Activated naive CD8-positive, alpha-beta T cell treated with anti-CD3 and anti-CD28 coated beads, Interleukin-2, amount 10 ng/mL, durations not matched to agents 7 days and 5 days (primary cell): ENCODE data around the gene KPNA6. TPM values are rescaled to one million over a fixed set of nuclear protein-coding genes. Genes with fewer than 3 reads are reported as not detected.
A peak's percentile ranks its signal among the peaks of the same experiment; 100 is the strongest.
"Not testable (repeated sequence)": the region's sequence is repeated elsewhere in the genome, so short reads cannot be mapped to it uniquely, and the experiment has no call there.

Source experiments
- ATAC-seq: fragments of 150-1000 bp; cut with Tn5 transposase; one replicate; pipeline ENCODE4 v1.10.0; 2021; ENCODE audit warnings: low read depth, moderate library complexity
- POLR2A ChIA-PET: fragments of 350-600 bp; sonication (Branson Sonifier 250); formaldehyde crosslinking; loops from one replicate; lab custom pipeline; 2021; ENCODE audit warnings: antibody characterized with exemption; lab: Charles Lee
- DNase-seq: peaks from one replicate; pipeline ENCODE4 v3.0.0; 2021
- H3K27ac Mint-ChIP-seq: one replicate; pipeline ENCODE4 v1.8.0; 2022; ENCODE audit warnings: mild to moderate bottlenecking, mixed read lengths
- H3K27me3 Mint-ChIP-seq: one replicate; pipeline ENCODE4 v1.8.0; 2022; ENCODE audit warnings: mild to moderate bottlenecking, moderate library complexity, mixed read lengths
- H3K36me3 Mint-ChIP-seq: one replicate; pipeline ENCODE4 v1.8.0; 2021; ENCODE audit warnings: mild to moderate bottlenecking, mixed read lengths
- H3K4me1 Mint-ChIP-seq: one replicate; pipeline ENCODE4 v1.8.0; 2021; ENCODE audit warnings: mixed read lengths
- H3K4me3 Mint-ChIP-seq: one replicate; pipeline ENCODE4 v1.8.0; 2022; ENCODE audit warnings: mild to moderate bottlenecking, moderate library complexity, mixed read lengths
- H3K9me3 Mint-ChIP-seq: one replicate; pipeline ENCODE4 v1.8.0; 2021; ENCODE audit warnings: mixed read lengths
- total RNA-seq, 2 experiments: library from RNA; stranded (reverse); gene quantifications; one replicate each; pipeline ENCODE4 v1.2.3, GENCODE V29; 2021

KPNA6 gene
- total RNA-seq, result 10 to 100 TPM; 63.8 to 69.8 TPM

DNA sequence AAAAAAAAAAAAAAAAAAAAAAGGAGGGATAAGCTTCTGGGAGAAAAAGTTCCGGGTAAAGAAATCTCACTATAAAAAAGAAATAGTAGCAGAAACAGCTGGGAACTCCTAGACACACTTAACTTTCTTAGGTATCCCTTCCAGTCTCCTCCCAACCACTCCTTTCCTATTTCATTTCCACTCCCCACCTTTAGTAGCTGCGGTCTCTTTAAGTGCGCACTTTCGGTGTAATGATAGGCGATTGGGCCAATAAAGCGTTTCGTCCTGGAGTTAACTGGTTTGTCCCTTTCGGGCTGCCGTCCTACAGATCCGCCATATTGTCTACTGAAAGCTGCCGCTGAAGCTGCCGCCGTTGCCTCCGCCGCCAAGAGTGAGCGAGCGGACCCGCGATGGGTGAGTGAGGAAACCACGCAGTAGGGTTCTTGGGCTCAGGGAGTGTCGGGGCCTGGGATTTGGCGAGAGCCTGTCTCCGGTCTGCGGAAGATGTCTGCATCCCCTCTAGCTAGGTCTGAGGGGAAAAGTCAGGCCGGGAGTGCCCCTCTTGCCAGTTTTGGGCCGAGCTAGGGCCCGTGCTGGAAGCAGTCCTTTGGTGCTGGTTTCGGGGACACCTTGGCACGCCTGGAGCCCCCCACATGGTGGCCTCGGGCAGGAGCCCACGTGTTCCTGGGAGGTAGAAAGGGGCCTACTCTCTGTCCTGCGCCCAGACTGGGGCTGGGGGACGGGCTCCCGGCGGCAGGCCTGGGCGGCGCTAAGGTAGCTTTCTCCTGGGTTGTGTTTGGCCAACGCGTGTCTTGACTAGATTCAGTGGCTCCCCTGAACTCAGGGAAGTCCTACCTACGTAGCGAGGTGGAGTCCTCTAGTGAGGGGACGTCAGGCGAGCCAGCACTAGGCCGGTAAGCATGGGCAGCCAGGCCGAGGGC lies at the start of gene KPNA6:
KPNA6 (plus strand) TSS at position 315 of the 920 bp plus-strand sequence; CDS start at position 390, 75 bp downstream.
- Mint-ChIP-seq H3K27ac (peak within 1 kb of the TSS; percentile 98), H3K9me3 (no peaks in the 10 kb centered on the region), H3K36me3 (peaks cover 6% of the 10 kb centered on the region), H3K27me3 (no peaks in the 10 kb centered on the region), H3K4me3 (peak within 1 kb of the TSS; percentile 99), H3K4me1 (peaks cover 34% of the 10 kb centered on the region)
- POLR2A ChIA-PET, result interaction anchor here (0.6 to 3.3 kb wide), 21 partner anchors 9 to 543 kb away, joined by 3 to 36 read pairs (median 5); partner anchors contain the start of genes BSDC1, CCDC28B, IQCC and KHDRBS1
- DNase-seq, result peak; percentile 89
- peak; percentile 77 for ATAC-seq

DNA sequence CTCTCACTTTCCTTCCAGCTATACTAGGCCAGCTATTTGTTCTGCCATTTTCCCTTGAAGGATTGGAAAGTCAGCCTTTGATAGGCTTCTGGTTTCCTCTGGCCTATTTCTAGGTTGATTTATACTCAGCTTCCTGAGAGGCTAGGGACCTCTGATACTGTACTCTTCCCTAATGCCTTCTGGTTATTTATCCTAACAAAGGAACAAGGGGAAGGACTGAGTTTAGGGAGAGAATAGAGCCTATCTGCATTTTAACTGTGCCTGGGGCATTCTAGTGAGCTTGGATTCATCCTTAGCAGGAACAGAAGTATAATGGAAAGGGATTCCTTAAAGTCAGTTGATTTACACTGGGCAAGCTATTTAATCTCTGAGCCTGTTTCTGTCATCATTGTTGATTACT lies 46.9 kb upstream of the KPNA6 start:
- H3K27ac Mint-ChIP-seq, result no peak overlapping the region
- POLR2A ChIA-PET, result no interaction called here

DNA sequence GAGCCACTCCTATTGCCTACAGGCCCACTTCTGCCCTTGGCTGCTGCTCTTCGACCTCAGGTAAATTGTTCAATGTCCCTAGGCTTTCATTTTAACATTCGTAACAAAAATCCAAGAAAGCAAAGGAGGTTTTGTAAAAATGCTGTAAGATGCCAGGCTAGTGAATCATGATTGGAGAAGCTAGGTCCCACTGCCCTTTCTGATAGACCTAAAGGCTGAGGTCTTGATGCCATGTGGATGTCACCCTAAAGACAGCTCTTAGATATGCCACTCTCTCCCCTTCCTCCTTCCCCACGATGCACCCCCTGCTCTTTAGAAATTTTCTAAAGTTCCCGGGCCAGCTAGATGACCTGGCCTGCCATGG lies 45.0 kb upstream of the KPNA6 start:
- H3K9me3 Mint-ChIP-seq, result no peaks in the 10 kb centered on the region
- peaks cover 12% of the 10 kb centered on the region for H3K36me3 Mint-ChIP-seq
- peaks cover 18% of the 10 kb centered on the region for H3K4me1 Mint-ChIP-seq
- POLR2A ChIA-PET, result interaction anchor here (1.4 to 1.6 kb wide), 2 partner anchors 10 to 47 kb away, joined by 4 to 6 read pairs; partner anchors contain the start of gene TMEM39B
- peak overlapping the region; percentile 19 for H3K27ac Mint-ChIP-seq
- no peak overlapping the region for H3K4me3 Mint-ChIP-seq
- ATAC-seq (no peak), DNase-seq (no peak)
- H3K27me3 Mint-ChIP-seq, result no peaks in the 10 kb centered on the region

More for the DNA sequence above, 46.9 kb upstream of the KPNA6 start:
- Mint-ChIP-seq H3K27me3 (no peaks in the 10 kb centered on the region), H3K36me3 (peaks cover 21% of the 10 kb centered on the region), H3K4me1 (peaks cover 8% of the 10 kb centered on the region), H3K4me3 (no peak overlapping the region), H3K9me3 (no peaks in the 10 kb centered on the region)
- no peak for ATAC-seq
- DNase-seq, result no peak

DNA sequence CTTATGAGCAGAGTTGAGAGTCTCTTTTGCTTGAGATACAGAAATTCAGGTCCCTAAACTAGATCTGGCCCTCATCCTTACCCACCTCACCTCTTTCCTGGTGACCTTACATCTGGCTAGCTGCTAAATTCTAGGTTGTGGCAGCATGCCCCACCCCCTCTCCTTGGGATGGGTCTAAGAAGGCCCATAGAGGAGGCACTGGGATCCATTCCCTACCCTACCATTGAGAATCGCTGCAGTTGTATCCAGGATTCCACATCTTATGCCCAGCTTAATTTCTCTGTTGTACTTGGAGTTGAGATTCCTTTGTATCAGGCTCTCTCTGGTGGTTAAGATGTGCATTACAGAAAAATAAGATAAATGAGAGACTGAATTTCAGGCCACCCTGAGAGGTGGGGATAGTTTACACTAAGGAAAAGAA lies 44.6 kb upstream of the KPNA6 start:
- Mint-ChIP-seq H3K27me3 (no peaks in the 10 kb centered on the region), H3K4me3 (no peak overlapping the region), H3K4me1 (peaks cover 18% of the 10 kb centered on the region), H3K9me3 (no peaks in the 10 kb centered on the region), H3K36me3 (peaks cover 10% of the 10 kb centered on the region), H3K27ac (peak overlapping the region; percentile 7)
- ATAC-seq (peak; percentile 20), DNase-seq (no peak)
- POLR2A ChIA-PET, result interaction anchor here (1.4 to 1.6 kb wide), 2 partner anchors 10 to 48 kb away, joined by 4 to 6 read pairs; partner anchors contain the start of gene TMEM39B

DNA sequence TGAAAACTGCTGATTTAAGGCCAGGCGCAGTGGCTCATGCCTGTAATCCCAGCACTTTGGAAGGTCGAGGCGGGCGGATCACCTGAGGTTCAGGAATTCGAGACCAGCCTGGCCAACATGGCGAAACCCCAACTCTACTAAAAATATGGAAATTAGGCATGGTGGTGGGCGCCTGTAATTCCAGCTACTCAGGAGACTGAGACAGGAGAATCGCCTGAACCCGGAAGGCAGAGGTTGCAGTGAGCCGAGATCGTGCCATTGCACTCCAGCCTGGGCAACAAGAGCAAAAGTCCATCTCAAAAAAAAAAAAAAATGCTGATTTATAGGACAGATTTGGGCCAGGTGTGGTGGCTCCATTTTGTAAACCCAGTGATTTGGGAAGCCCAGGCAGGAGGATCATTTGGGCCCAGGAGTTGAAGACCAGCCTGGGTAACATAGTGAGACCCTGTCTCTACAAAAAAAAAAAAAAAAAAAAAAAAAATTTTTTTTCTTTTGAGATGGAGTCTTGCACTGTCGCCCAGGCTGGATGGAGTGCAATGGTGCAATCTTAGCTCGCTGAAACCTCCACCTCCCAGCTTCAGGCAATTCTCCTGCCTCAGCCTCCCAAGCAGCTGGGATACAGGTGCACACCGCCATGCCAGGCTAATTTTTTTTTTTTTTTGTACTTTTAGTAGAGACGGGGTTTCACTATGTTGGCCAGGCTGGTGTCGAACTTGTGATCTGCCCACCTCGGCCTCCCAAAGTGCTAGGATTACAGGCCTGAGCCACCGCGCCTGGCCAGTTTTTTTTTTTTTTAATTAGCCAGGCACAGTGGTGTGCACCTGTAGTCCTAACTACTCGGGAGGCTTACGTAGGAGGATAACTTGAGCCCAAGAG lies 42.0 kb upstream of the KPNA6 start:
- Mint-ChIP-seq H3K4me3 (peak overlapping the region; percentile 44), H3K4me1 (peaks cover 25% of the 10 kb centered on the region), H3K27ac (peak overlapping the region; percentile 61)
- not testable (repeated sequence) for H3K27me3 Mint-ChIP-seq, H3K36me3 Mint-ChIP-seq, ATAC-seq, H3K9me3 Mint-ChIP-seq, DNase-seq
- POLR2A ChIA-PET, result interaction anchor here (0.5 to 1.7 kb wide), 6 partner anchors 24 to 303 kb away, joined by 3 to 5 read pairs (median 4); partner anchors contain the start of gene KHDRBS1

DNA sequence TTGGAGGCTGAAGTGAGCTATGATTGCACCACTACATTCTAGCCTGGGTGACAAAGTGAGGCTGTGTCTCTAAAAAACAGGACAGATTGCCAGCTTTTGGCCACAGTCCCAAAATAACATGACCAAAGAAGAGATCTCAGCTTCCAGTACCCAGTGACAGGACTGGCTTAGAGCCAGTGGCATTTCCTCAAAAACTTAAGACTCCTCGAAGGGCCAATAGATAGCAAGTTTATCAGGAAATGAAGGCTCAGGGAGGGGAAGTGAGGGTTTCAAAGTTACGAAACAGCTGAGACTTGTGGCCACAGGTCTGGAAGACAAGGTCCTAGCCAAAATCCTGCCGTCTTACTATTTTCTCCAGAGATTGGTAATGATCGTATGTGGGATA lies 41.4 kb upstream of the KPNA6 start:
- ATAC-seq (peak; percentile 66), DNase-seq (no peak)
- Mint-ChIP-seq H3K4me1 (peaks cover 25% of the 10 kb centered on the region), H3K4me3 (peak overlapping the region; percentile 48), H3K9me3 (no peaks in the 10 kb centered on the region), H3K27me3 (peaks cover 10% of the 10 kb centered on the region), H3K27ac (peak overlapping the region; percentile 22), H3K36me3 (peaks cover 2% of the 10 kb centered on the region)
- POLR2A ChIA-PET, result interaction anchor here (0.5 to 1.7 kb wide), 4 partner anchors 27 to 304 kb away, joined by 3 to 5 read pairs (median 4); no protein-coding TSS in a partner anchor

DNA sequence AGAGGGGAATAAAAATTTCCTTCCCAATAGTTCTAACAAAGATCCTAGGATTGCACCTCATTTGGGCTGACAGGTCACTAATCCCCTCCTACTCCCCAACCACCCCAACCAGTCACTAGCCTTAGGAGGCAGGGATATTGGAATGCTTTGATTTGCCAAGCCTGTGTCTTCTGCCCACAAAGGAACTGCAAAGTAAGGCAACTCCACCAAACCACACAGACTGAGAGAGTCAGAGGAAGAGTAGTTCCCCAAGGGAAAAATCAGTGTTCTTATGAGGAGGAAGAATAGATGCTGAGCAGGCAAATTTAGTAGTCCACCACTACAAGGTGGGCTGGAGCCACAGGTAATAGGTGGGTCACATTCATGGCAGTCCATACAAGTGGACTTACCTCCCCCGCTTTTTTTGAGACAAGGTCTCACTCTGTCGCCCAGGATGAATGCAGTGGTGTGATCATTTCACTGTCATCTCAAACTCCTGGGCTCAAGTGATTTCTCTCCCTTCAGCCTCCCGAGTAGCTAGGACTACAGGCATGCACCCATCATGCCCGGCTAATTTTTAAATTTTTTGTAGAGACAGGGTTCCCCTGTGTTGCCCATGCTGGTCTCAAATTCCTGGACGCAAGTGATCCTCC lies 38.8 kb upstream of the KPNA6 start:
- no peak overlapping the region for H3K27ac Mint-ChIP-seq
- no peaks in the 10 kb centered on the region for H3K9me3 Mint-ChIP-seq
- DNase-seq (no peak), ATAC-seq (no peak)
- peaks cover 39% of the 10 kb centered on the region for H3K4me1 Mint-ChIP-seq
- POLR2A ChIA-PET, result no interaction called here
- H3K4me3 Mint-ChIP-seq, result no peak overlapping the region
- H3K27me3 Mint-ChIP-seq, result peaks cover 10% of the 10 kb centered on the region
- H3K36me3 Mint-ChIP-seq, result peaks cover 2% of the 10 kb centered on the region

DNA sequence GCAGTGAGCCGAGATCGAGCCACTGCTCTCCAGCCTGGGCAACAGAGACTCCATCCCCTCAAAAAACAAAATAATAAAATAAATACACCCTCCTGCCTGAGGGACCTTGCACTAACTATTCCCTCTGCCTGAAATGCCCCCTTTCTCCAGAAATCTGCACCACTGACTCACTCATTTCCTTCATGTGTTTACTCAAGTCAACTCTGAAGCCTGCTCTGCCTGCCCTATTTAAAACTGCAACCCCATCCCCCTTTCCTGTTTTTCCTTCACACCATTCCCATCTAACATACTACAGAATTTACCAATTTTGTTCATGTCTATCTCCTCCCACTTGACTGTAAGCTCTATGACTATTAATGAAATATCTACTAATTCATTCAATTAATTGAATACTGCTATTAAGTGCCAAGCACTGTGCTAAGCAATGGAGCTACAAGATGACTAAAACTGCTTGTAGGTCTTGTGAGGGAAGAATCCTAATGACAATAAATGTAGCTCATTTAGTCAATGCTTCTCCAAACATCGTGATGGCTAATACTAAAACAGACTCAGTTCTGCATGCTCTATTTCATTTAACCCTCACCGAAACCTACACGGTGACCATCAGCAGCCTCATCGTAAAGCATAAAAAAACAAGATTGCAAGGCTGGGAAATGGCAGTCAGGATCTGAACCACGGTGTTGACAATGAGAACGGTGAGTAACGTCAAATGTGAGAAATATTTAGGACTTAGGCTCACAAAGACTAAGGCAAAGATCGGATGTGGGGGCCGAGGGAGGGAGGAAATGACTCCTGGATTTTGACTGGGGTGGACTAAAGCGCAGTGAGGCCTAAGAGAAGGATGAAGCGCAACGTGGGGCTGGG lies 35.9 kb upstream of the KPNA6 start:
- H3K4me1 Mint-ChIP-seq, result peaks cover 35% of the 10 kb centered on the region
- POLR2A ChIA-PET, result interaction anchor here (0.8 to 3.5 kb wide), 14 partner anchors 9 to 427 kb away, joined by 3 to 36 read pairs (median 5); partner anchors contain the start of genes BSDC1, CCDC28B, KPNA6 and PEF1
- H3K27me3 Mint-ChIP-seq, result peaks cover 10% of the 10 kb centered on the region
- H3K27ac Mint-ChIP-seq, result peak overlapping the region; percentile 90
- DNase-seq (no peak), ATAC-seq (no peak)
- H3K36me3 Mint-ChIP-seq, result peaks cover 6% of the 10 kb centered on the region
- H3K4me3 Mint-ChIP-seq, result peak overlapping the region; percentile 94
- H3K9me3 Mint-ChIP-seq, result no peaks in the 10 kb centered on the region

DNA sequence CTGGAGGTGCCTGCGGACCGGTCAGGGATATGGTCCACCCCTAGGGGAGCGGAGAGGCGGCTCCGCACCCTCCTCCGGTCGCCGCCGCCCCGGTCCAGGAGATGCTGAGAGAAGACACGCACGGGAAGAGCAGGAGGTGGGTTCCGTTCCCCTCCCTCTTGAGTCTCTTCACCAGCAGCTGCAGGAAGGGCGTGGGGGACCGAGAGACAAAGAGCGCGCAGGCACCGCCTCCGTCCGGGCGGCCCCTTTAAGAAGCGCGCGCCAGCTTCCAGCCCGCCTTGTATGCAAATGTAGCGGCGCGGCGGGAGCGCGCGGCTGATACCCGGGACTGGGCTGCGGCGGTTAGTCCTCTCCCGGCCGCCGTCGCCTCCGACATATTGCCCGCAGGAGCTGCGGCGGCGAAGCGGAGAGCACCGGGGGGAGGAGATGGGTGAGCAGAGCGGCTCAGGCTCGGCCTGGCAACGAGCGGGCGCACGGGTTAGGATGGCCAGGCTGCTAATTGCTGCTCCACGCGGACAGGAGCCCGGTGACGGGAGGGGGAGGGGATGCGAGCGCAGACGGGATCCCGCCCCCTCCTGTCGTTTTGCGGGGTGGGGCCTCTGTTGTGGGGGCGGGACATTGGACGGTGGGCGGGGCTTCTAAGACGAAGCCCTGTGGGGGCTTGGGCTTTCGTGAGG lies 35.1 kb upstream of the KPNA6 start, which contains the start of gene TMEM39B:
TMEM39B (plus strand) TSS at position 318 of the 677 bp plus-strand sequence; CDS start at position 427, 109 bp downstream.
- Mint-ChIP-seq H3K4me1 (peaks cover 40% of the 10 kb centered on the region), H3K27me3 (peaks cover 10% of the 10 kb centered on the region), H3K27ac (peak within 1 kb of the TSS; percentile 90), H3K36me3 (peaks cover 13% of the 10 kb centered on the region), H3K9me3 (no peaks in the 10 kb centered on the region), H3K4me3 (peak within 1 kb of the TSS; percentile 94)
- ATAC-seq (peak; percentile 89), DNase-seq (peak; percentile 97)
- POLR2A ChIA-PET, result interaction anchor here (0.6 to 3.5 kb wide), 25 partner anchors 9 to 700 kb away, joined by 3 to 36 read pairs (median 4); partner anchors contain the start of genes BSDC1, CCDC28B, IQCC and KHDRBS1

DNA sequence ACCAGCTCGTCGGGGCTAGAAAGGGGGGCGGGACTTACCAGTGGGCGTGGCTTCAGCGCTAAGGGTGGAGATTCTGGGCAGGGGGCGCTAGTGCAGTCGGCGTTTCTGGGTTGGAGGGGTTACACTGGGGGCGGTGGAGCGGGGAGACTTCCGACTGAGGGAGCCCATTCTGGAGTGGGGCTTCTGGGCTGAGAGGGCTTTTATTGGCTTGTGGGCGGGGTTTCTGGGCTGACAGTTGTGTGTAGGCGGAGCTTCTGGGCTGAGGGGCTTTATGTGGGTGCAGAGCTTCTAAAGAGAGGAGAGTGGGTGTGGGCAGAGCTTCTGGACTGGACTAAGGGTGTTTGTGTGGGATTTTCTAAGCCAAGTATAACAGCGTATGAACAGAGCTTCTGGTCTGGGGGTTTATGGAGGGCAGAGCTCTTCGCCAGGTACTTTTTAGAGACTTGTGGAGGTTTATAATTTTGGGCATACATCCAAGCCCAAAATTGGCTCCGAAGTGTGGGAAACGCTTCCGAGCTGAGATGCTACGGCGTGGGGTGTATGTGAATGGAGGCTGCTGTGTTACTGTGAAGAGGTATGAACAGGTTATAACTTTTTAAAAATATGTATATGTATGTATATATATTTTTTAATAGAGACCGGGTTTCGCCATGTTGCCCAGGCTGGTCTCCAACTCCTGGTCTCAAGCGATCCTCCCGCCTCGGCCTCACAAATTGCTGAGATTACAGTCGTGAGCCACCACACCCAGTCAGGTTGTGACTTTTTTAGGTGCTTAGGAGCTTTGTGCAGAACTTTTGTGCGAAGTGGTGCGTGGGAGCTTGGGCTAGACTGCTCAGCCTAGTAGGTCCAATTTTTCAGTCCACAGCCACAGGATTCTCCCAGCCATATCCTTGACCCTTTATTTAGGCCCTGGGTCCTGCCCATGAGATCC lies 34.3 kb upstream of the KPNA6 start:
- peak overlapping the region; percentile 94 for H3K4me3 Mint-ChIP-seq
- peak overlapping the region; percentile 90 for H3K27ac Mint-ChIP-seq
- peaks cover 10% of the 10 kb centered on the region for H3K27me3 Mint-ChIP-seq
- H3K36me3 Mint-ChIP-seq, result peaks cover 13% of the 10 kb centered on the region
- DNase-seq (no peak), ATAC-seq (no peak)
- no peaks in the 10 kb centered on the region for H3K9me3 Mint-ChIP-seq
- H3K4me1 Mint-ChIP-seq, result peaks cover 40% of the 10 kb centered on the region
- POLR2A ChIA-PET, result interaction anchor here (0.6 to 3.5 kb wide), 25 partner anchors 9 to 870 kb away, joined by 3 to 36 read pairs (median 4); partner anchors contain the start of genes BSDC1, IQCC, KHDRBS1 and KPNA6
